GM21381 (cell line): ENCODE results near the gene RNF186.
"Not testable (repeated sequence)": the region's sequence is repeated elsewhere in the genome, so short reads cannot be mapped to it uniquely, and the experiment has no call there.

Experiments used
- ATAC-seq: cut with Tn5 transposase; IDR thresholded peaks from one replicate; pipeline ENCODE4 v1.9.1; 2021; ENCODE audit warnings: mild to moderate bottlenecking, moderate library complexity; ENCODE audit not compliant: unreplicated experiment

The RNF186 gene

DNA sequence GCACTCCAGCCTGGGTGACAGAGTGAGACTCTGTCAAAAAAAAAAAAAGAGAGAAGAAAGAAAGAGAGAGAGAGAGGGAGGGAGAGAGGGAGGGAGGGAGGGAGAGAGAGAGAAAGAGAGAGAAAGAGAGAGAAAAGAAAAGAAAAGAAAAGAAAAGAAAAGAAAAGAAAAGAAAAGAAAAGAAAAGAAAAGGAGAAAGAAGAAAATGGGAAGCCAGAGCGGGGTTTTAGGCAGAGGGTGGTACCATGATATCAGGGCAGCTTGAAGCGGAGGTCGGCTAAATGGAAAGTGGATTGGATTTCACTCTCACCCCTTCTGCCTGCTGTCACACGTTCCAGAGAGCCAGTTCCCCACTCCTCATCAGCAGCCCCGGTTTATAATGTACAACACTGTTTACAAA is 17.3 kb downstream of the RNF186 start:
- no peak for ATAC-seq

DNA sequence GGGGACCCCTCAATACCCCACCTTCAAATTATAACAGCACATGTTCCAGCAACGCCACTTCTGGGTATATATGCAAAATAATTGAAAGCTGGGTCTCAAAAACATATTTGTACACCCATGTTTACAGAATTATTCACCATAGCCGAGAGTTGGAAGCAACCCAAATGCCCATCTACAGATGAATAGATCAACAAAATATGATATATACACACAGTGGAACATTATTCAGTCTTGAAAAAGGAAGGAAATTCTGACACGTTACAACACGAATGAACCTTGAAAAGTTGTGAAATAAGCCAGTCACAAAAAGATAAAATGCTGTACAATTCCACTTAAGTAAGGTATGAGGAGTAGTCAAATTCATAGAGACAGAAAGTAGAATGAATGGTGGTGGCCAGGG is 20.5 kb downstream of the RNF186 start:
- ATAC-seq = no peak

DNA sequence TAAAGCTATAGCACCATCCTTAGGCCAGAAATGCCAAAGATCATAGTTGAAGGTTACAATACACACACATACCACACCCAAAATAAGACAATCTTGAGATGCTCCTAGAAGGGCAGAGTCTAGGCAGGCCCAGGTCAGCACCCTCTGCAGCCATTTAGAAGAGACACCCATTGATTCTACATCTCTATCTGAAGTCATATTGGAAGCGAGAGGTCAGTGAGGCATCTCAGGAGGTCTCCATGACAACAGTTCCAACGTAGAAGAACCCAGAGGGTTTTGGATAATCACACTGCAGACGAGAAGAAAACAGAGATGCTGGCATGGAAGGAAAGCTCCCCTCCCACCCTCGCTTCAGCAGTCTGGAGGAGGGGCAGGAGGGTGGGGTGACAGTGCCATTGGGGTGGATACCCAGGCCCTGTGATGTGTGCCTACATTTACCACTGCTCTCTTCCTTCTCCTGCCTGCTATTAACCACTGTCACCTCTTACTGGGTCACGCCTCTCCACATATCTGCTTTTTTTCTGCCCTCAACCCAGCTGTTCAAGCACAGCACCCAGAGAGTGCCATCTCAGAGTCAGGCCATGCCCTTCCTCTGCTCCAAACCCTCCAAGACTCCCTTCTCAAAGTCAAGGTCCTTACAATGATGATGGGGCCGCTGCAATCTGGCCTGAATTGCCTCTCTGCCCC is 21.6 kb downstream of the RNF186 start:
- ATAC-seq = no peak

DNA sequence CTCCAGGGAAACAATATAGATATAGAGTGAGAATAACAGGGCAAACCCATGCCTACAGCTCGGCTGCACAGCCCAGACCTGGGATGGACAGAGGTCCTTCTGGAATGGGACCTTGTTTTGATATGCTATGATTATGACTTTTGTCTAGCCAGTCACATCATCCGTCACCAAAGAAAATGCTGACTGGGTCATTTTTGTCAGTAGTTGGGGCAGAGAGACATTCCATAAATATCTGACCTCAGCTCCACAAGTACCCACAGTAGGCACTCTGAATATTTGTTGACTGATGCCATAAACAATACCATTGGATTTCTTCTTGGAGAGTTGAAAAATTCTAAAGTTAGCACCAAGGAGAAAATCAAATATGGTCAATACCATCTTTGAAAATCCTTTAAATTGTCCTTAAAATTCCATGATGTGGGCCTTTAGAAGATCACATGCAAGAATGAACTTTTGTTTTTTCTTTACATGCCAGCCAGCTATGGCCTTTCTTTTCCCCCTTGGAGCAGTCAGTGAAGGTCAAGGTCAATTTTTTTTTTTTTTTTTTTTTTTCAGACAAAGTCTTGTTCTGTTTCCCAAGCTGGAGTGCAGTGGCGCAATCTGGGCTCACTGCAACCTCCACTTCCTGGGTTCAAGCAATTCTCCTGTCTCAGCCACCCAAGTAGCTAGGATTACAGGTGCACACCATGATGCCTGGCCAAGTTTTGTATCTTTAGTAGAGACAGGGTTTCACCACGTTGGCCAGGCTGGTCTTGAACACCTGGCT is 22.7 kb downstream of the RNF186 start:
- no peak for ATAC-seq

DNA sequence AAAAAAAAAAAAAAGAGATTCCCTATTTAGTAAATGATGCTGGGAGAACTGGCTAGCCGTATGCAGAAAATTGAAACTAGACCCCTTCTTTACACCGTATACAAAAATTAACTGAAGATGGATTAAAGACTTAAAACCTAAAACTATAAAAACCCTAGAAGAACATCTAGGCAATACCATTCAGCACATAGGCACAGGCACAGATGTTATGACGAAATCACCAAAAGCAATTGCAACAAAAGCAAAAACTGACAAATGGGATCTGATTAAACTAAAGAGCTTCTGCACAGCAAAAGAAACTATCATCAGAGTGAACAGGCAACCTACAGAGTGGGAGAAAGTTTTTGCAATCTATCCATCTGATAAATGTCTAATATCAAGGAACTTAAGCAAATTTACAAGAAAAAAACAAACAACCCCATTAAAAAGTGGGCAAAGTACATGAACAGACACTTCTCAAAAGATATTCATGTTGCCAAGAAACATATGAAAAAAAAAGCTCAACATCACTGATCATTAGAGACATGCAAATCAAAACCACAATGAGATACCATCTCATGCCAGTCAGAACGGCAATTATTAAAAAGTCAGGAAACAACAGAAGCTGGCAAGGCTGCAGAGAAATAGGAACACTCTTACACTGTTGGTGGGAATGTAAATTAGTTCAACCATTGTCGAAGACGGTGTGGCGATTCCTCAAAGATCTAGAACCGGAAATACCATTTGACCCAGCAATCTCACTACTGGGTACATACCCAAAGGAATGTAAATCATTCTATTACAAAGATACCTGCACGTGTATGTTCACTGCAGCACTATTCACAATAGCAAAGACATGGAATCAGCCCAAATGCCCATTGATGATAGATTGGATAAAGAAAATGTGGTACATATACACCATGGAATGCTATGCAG is 24.8 kb downstream of the RNF186 start:
- ATAC-seq = not testable (repeated sequence)

DNA sequence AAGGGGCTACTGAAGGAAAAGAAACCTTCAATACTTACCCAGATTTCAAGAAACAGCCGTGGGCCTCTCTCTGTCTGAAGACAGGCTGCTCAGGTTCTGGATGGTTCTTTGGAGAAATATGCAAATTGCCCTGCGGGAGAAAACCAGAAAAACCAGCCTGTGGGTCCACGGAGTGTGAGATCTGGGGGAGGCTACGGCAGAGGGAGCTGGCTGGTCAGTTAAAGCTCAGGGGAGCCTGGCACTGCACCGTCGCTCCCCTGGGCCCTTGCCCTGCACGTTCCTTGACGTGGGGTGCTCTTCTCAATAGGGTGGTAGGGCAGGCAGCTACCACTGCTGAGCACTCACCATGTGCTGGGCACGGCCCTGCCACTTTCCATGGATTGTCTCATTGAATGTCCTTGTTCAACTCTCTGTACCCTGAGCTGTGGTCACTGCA is 28.1 kb downstream of the RNF186 start:
- ATAC-seq = no peak

DNA sequence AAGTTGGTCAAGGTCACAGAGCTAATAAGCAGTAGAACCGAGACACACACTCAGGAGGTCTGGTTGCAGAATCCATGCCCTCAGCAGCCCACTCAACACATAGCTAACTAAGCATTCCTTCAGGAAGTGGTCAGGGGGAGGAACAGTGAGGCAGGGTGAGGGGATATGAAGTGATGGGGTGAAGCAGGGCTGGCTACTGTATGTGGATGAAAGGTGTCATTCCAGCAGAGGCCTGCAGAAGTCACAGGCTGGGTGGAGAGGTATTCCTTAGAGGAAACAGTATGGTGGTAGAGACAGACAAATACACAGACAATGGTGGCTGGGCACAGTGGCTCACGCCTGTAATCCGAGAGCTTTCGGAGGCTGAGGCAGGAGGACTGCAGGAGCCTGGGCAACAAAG is 29.4 kb downstream of the RNF186 start:
- ATAC-seq = no peak

DNA sequence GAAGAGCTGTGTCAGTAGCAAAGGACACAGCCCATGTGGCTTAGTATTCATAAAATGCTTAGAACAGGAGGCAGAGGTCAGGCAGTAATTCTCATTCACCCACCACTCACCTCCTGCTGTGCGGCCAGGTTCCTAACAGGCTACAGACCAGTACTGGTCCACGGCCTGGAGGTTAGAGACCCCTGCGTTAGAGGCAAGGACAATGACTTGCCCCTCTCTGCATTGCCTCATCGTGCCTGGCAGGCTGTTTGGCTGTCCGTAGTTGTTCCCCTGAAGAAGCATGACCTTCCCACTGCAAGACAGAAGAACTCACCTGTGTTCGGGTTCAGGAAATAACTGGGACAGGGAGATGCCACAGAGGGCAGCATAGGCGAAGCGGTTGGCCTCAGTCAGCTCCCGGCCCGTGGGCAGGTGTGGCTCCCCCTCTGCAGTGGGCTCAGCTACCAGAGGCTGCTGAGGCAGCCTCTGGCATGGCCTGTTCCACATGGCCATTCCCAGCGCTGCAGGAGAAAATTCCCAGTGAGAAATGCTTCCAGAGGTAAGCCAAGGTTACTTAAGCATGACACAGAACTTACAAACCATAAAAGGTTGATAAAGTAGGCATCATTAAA is 34.7 kb downstream of the RNF186 start:
- ATAC-seq = no peak

DNA sequence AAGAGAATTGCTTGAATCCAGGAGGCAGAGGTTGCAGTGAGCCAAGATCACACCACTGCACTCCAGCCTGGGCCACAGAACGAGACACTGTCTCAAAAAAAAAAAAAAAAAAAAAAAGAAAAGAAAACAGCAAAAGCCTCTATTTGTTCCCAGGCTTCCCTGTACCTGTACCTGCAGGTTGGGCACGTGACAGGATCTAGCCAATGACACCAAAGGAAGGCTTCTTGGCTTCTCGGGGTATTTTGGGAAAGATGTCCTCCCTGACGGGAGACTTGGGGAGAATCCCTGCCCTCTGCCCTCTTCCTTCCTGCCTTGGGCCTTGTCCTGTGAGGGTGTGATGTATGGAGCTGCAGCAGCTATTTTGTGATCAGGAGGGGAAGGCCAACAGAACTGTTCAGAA is 38.1 kb downstream of the RNF186 start:
- no peak for ATAC-seq

DNA sequence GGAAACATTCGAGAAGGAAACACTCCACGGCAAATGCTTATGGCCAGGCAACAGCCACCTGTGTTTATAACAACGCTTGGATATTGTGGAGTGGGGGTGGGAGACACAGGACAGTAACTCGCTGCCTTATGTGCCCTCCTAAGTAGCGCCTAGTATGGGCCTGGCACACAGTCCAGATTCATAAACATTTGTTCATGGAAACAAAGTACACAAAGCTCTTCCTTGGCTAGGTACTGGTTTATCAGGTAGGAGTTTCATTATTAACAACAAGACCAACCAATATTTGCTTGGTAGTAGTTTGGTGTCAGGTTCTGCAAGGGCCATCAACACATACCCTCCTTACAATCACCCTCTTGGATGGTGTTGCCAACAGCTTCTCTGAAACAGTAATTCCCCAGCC is 38.8 kb downstream of the RNF186 start:
- no peak for ATAC-seq

DNA sequence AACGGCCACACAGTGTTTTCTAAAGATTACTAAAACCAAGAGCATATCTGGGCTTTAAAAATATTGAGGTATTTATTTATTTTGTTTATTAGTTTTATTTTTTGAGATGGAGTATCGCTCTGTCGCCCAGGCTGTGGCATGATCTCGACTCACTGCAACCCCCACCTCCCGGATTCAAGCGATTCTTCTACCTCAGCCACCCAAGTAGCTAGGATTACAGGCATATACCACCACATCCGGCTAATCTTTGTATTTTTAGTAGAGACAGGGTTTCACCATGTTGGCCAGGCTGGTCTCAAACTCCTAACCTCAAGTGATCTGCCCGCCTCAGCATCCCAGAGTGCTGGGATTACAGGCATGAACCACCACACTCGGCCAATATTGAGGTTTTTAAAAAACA is 39.3 kb downstream of the RNF186 start:
- no peak for ATAC-seq

DNA sequence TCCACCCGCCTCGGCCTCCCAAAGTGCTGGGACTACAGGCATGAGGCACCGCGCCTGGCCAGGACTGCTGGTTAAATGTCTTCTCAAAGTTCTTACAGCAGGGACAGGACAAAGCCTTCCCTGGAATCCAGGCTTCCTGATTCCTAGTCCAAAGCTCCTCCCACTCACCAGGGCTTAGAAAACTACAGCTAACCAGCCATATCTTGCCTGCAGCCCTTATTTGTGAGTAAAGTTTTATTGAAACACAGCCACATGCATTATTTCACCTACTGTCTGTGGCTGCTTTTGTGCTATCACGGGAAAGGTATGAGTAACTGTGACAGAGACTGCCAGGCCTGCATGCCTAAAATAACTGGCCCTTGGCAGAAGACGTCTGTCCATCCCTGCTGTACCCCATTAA is 39.8 kb downstream of the RNF186 start:
- ATAC-seq = no peak

DNA sequence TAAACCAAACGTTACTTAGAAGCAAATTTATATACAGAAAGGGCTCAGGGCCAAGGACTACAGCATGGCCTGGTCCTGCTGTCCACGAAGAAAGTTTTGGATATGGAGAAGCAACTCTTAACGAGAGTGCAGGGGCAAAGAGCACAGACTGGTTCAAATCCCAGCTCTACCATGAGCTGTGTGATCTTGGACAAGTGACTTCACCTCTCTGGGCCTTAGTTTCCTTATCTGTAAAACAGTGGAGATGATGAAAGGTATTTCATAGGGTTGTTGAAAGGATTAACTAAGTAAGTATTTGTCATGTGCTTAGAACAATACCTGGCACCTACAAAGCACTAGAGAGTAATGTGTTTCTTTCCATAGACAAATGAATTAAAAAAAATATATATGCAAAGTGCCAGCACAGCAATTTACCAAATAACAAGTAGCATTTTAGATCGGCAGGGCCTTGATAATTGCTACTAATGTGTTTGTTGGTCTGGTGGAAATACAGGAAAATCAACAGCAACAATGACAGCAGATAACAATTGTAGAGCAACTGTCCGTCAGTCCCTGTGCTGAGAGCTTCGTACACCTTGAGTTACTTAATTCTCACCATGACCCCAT is 40.8 kb downstream of the RNF186 start:
- no peak for ATAC-seq

DNA sequence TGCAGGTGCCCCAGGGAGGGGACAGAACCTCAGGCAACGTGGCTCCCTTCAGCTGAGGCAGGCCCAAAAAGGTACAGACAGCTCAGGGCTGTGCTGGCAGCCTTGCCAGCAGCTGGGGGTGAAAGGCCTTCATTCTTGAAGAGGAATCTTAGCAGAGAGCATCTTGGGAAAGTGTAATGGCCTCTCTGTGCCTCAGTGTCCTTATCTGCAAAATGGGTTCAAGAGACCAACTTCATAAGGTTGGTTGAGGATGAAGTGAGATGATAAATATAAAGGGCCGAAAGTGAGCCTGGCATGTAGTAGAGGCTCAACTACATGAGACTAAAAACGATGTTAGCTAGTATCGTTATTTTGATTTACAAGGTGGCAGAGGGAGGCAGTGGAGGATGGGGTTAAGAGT is 41.6 kb downstream of the RNF186 start:
- no peak for ATAC-seq

DNA sequence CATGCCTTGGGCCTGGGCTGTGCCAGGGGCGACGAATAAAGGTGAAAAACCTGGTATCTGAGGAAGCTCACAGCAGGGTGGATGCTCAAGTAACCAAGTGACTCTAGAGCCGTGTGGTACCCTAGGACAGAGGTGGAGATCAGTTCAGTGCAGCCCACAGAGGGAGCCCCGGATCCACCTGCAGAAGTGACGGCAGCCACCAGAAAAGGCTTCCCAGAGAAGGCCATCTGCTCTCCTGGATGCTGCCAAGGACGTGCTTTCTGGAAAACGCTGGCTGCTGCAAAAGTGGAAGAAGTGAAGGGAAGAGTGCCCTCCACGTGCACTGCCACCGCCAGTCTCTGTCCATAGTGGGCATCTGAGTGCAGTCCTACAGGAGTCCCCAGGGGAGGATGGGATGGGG is 43.0 kb downstream of the RNF186 start:
- ATAC-seq = no peak

DNA sequence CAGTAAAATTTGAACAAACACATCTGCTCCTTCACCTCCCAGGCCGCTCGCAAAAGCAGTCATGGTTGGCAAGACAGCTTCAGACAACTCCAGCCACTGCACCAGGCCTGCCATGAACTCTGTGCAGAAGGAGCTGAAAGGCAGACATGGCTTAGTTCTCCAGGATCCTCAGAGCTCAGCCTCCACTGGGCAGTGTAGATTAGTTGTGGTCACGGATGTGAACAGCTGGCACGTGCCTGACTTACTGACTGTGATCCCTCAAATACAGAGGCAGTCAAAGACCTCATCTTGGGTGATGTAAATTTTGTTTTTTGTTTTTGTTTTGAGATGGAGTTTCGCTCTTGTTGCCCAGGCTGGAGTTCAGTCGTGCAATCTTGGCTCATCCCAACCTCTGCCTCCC is 43.7 kb downstream of the RNF186 start:
- no peak for ATAC-seq

DNA sequence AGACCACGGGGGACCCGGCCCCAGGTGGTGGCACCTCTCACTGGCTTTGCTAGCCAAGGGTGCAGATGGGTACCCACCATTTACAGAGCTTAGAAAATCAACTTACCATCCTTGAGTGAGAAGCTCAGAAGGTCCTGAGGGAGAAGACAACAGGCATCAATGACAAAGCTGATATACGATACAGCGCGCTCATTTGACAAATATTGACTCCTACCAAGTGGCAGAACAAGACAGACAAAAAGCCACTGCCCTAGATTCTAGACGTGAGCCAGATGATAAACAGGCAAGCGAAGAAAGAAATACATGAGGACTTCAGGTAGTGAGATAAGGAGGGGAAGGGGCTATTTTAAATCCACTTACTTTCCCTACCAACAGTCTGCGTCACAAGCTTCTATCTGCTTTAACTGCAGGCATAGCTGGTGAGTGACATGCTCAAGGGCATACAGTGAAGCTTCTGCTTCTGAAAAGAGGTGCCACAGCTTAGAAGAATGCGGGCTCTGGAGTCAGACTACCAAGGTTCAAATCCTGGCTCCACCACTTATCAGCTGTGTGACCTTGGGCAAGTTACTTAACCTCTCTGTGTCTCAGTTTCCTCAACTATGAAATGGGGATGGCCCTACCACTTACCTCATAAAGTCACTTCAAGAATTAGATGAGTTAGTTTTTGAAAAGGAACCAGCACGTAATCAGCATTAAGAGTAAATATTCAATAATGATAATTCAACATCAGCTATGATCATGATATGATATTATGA is 44.5 kb downstream of the RNF186 start:
- no peak for ATAC-seq

DNA sequence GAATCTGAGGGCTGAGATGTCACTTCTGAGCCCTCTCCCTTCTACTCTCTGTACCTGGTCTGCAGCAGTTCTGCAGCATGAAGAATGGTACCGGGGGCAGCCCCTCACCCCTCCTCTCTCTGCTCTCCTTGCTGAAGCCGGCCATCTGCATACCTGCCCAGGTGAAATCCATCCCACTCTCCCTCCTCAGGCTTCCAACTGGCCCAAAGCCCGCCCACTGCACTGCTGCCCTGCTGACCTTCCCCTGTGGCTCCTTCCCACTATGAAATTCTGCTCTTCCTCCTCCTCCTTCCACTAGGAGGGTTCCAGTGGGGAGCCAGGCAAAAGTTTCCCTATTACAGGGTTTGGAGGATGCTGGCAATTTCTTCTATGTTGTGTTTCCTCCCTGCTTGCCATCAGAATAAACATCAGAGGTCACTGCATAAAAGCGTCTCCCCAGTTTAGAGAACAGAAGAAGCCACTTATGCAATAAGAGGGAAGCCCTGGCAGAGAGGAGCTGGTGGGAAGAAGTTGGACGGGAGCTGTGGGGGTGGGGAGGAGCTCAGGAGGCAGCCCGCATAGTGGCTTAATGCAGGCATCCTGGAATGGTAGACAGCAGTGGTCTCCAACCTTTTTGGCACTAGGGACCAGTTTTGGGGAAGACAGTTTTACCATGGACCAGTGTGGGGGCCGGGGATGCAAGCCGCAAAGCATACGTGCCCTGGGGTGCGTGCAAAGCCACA is 45.7 kb downstream of the RNF186 start:
- ATAC-seq = no peak
